HT-29 (cell line): ENCODE results near the gene CMSS1. TPM values are rescaled to one million over a fixed set of nuclear protein-coding genes. Genes with fewer than 3 reads are reported as not detected.
"Not testable (repeated sequence)": the region's sequence is repeated elsewhere in the genome, so short reads cannot be mapped to it uniquely, and the experiment has no call there.

Experiments
- DNase-seq: peaks from one replicate; pipeline ENCODE4 v3.0.0-alpha.2; 2015; ENCODE audit warnings: low spot score
- small RNA-seq: library from RNA; depleted of rRNA; stranded (forward); fragments of <200 nt; gene quantifications from one replicate; pipeline ENCODE3, GENCODE V24; 2014
- total RNA-seq: library from RNA; depleted of rRNA; stranded (reverse); fragments of >200 nt; shearing (Covaris generic); gene quantifications from 2 replicates; pipeline ENCODE4 v1.2.3, GENCODE V29; 2014; rRNA removed

The CMSS1 gene
- total RNA-seq, 1 experiment from 2014 or later = 18.3 TPM

- DNase-seq = no peak
Observed at GRCh38 chr3:100225193-100225592, 407.5 kb downstream of the CMSS1 start.

- DNase-seq = no peak
Observed at GRCh38 chr3:100225883-100226282, 408.2 kb downstream of the CMSS1 start.

- no peak for DNase-seq
Observed at GRCh38 chr3:100226712-100227429, 409.2 kb downstream of the CMSS1 start.

- DNase-seq = no peak
Observed at GRCh38 chr3:100227511-100227921, 409.9 kb downstream of the CMSS1 start.

GRCh38 chr3:100228247-100228646, 410.6 kb downstream of the CMSS1 start:
- DNase-seq = no peak

- not testable (repeated sequence) for DNase-seq
Observed at GRCh38 chr3:100229188-100229587, 411.5 kb downstream of the CMSS1 start.

- DNase-seq = no peak
Observed at GRCh38 chr3:100230710-100231109, 413.0 kb downstream of the CMSS1 start.

Small RNA genes within 50 kb of the gene (small RNA-seq; reads per million reads assigned to genes)
- gene MIR3921 = not detected

Other genes starting within 250 kb of the CMSS1 start
- 0.13 TPM in 1 of 2 replicates, not detected in the other for gene COL8A1, start 179.3 kb upstream of the CMSS1 start, total RNA-seq